CD4-positive, alpha-beta T cell treated with Interleukin-12 subunit alpha and Interleukin-12 subunit beta, for 1 hour (primary cell): ENCODE data around the gene RETN.

Experiments used
- DNase-seq: peaks from one replicate; pipeline ENCODE4 v3.0.0-alpha.2; 2020

The RETN gene

DNA sequence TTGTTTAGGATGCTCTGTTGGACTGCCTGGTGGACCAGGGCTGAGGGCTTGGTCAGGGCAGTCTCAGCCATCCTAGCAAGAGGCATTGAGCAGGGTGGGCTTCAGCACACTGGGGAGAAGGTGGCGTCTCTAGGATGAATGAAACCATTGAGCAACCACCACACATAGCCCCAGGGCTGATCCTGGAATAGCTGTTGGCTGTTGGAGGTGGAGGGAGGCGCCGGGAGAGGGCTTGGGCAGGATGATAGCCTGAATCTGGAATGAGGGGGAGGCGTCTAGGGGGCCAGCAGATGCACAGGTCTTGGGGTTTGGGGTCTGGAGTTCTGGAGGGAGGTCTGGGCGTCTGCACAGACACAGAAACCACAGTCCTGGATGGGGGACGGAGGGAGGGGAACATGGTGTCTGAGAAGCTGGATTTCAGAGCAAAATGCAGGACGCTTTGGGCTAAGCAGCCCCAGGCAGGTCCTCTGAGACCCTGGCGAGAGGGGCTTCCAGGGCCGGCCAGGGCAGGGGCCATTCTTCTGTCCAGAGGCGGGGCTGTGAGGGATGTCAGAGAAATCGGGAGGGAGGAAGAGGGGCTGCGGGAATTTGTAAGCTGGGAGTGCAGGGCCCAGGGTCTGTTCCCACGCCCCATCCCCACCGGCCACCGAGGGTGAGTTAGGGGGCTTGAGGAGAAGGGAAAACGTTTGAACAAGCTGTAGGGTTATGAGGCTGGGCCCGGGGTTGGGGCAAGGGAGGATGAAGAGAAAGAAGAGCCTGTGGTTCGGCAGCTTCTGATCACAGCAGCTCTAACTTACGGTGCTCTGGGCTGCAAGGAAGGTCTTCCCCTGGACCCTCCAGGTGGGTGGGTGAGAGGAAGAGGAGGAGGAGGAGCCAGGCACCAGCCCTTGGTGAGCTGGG lies 16.9 kb downstream of the RETN start:
- DNase-seq = no peak

DNA sequence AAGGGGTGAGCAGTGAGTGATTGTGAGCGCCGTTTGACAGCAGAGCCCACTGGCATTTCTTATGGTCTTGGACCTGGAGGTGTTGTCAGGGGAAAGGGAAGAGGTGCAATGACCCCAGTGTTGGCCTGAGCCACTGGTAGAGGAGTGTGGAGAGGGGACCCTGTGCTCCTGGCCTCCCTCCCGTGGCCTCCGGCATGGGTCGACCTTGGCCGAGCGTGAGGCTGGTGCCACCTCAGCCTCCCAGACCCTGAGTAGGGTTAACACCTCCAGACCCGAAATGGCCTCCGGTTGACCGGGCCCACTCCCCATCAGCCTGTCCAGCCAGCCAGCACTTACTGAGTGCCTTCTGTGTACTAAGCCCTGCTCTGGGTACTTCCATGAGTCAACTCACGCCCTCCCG lies 18.3 kb downstream of the RETN start:
- DNase-seq = no peak

DNA sequence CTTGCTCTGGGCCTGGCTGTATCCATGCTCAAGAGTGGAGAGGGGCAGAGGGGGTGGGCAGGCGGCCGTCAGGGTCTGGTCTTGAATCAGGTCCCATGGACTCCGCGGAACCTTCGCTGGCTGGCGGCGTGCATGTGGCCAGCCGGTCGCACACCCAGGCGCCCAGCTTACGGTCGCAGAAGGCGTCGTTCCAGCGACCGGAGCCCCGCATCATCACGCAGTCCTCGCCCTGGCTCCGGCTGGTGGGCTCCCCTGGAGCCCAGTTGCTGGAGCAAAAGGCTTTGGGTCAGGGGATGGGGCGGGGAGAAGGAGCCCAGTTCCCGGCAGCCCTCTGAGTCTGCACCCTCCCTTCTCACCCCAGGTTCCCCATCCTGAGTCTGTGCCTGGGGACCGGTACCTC lies 20.3 kb downstream of the RETN start:
- no peak for DNase-seq

DNA sequence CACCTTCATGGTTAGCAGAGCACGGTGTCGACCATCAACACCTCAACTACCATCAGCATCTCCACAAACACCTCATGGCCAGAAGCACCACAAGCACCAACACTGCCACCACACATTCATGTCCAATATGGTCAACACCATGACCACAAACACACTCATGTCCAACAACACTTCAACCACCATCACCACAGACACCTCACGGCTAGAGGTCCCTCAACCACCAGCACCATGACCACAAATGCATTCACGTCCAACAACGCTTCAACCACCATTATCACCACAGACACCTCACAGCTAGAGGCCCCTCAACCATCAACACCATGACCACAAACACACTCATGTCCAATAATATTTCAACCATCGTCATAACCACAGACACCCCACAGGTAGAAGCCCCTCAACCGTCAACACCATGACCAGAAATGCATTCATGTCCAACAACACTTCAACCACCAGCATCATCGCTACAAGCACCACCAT lies 22.0 kb downstream of the RETN start:
- DNase-seq = peak; percentile 45

DNA sequence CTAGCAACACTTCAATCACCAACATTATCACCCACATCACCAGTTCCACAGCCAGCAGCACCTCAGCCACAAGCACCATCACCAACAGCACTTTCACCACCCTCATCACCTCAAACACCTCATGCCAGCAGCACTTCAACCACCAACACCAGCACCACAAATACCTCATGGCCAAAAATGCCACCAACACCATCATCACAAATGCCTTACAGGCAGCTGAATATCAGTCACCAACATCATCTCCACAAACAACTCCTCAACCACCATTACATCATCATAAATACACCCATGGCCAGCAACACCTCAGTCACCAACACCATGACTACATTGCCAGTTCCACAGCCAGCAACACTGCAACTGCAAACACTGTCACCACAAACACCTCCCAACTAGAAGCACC lies 22.6 kb downstream of the RETN start:
- peak; percentile 44 for DNase-seq

DNA sequence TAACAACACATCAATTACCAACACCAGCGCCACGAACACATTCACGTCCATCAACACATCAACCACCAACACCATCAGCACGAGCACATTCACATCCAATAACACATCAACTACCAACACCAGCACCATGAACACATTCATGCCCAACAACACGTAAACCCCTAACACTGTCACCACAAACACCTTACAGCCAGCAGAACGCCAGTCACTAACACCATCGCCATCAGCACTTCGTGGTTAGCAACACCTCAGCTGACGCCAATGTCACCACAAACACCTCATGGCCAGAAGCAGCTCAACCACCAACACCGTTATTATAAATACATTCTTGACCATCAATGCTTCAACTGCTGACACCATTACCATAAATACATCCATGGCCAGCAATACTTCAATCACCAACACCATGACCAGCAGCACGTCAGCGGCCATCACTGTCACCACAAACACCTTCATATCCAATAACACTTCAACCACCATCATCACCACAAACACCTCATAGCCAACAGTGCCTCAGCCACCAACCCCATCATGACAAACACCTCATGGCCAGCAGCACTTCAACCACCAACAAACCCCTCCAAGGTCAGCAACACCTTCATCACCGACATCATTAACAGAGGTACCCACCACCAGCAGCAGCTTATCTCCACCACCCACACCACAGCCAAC lies 23.7 kb downstream of the RETN start:
- DNase-seq = peak; percentile 41

DNA sequence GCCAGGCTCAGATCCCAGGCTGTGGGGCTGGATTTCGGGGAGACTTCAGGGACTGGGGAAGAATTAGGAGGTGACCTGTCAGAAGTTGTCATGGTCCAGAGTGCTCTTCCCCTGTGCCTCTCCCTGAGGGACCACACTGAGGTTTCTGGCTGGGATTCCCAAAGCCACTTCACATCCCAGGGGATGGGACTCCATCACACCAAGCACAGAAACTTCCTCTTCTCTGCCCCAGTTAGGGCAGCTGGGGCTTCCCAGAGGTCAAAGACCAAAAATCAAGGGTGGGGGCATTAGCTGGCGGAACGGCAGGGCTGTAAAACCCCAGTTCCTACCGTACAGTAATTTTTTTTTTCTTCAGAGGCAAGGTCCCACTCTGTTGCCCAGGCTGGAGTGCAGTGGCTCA lies 25.6 kb downstream of the RETN start:
- DNase-seq = no peak

DNA sequence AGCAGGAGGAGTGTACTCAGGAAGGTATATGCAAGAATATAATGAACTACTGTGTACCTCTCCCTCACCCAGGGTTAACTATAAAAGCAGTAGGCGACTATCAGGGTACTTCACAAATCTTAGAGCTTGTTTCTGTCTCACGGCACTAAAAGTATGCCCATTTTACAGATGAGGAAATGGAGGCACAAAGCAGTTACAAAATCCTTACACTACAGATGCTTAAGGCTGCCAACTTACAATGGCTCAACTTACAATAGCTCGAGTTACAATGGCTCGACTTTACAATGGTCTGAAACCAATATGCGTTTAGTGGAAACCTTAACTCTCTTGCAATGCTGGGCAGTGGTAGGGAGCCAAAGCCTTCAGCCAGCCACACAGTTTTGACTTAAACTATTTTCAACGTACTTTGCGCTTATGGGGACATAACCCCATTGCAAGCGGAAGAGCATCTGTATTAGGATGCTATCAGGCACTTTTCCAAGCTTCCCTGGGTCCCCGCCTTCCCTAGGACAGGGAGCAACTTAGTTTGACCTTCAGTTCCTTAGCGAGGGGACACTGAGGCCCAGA lies 29.0 kb downstream of the RETN start:
- DNase-seq = no peak

DNA sequence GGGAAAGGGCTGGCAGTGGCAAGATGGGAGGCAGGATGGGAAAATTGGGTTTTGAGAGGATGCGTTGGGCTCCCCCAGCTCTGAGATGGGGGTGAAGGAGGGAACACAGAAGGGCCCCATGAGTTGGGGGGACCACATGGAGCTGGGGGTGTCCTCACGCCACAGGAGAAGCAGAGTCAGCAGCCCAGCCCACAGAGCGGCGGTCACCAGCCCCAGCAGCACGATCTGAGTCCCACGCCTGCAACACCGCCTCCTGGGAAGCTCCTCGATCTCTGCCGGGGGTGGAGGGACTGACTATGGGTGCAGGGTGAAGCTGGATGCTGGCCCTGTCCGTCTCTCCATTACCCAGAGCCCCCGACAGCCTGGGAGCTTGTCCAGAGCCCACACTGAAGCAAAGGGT lies 29.7 kb downstream of the RETN start:
- no peak for DNase-seq

DNA sequence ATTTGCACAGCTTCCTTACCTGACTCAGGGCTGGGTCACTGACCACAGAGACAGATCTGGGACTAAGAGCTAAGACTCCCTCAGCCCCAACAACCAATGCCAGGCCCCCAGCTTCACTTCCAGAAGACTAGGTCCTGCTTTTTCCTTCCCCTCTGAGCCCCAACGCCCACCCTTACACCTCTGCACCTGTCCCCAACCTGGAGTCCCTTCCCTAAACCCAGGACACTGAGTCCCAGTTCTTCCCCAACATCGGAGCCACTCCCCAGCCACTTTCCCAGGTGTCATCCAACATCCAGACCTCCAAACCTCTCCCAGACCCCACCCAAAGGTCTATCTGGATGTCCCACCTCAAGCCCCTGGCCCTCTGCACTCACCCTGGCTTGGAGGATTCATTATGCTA lies 30.2 kb downstream of the RETN start:
- no peak for DNase-seq

DNA sequence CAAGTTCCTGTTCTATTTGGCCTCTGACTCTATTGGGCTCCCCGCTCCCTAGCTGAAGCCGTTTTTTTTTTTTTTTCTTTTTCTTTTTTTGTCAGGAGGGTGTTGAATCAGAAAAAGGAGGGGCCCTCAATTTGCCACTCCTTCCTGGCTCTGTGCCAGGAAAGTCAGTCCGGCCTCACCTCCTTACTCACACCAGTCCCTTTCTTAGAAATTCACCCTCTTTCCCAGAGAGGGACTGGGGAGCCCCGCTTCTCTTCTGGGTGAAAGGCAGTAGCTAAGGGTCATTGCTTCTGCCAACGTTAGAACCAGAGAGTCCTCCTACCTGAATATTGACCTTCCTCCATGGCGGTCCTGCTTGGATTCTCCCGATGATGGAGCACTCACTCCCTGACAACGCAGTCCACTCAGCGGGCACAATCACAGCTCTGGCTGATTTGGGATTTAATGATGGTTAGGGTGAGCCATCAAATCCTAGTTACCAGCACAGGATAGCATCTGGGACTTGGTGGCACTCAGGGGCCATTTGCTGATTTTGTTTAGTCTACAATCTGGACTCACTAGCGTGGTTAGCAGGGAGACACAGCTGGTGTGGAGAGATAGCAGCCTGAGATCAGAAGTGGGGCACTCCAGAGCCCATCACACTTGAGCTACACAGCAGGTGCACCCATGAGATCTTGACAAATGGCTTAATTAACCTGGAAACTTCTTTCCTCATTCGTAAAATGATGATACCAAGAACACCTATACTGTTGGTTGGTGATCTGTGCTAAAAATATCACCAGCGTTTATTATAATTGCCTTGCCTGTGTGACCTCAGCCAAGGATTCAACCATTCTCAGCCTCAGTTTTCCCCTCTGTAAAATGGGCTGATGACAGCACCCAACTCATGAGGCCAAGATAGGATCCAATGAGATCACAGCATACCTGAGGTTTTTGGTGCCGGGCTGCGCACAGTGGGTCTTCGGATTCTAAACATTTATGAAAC lies 30.9 kb downstream of the RETN start:
- DNase-seq = no peak

DNA sequence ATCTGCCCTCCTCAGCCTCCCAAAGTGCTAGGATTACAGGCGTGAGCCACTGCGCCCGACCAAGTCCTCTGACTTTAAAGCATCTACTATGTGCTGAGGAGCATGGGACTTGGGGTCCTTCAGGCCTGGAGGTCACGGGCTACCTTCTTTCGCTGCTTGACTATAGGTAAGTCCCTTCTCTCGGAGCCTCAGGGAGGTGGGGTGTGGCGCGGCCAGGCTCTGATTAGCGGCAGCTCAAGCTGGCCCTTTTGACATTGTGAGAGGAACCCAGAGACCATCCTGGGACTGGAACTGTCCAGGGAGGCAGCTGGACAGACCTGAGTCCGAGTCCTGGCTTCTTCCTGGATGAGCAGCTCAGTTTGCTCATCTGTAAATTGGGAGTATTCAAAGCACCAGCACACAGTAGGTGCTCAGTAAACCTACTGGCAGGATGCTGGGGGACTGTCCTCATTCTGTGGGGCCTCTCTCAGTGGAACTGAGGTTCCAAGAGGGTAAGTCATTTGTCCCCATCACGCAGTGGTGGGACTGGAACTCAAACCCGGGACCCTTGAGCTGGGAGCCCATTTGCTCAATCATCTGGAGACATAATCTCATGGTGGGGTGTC lies 32.3 kb downstream of the RETN start:
- no peak for DNase-seq

DNA sequence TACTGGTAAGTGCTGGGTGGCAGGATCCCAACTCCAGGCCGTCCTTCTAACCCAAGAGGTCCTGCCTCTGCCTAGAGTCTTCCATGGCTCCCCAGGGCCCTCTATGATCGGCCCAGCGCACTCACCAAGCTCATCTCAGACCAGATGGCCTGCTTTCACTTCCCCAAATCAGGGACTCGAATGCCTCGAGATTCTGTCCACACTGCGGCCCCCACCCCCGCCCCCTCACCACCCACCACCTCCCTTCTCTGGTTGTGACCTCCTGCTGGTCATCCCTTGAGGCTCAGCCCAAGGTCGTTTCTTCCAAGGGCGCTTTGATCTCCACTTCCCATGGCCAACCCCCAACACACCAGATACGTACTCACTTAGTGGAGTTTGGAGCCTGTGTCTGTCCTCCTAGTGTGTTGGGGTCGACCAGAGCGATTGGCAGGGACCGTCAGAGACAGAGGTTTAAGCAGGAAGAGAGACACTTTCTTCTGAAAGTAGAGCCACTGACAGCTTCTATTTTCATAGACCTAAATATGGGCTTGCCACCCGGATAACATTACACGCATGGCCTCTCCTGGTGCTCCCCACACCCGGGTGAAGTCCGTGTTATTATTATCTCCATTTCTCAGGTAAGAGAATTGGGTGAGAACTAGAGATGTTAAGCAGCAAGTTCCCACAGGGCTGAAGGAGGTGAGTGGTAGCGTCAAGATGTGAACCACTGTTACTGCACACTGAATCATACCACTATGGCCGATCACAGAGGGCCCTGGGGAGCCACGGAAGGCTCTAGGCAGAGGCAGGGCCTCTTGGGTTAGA lies 33.0 kb downstream of the RETN start, which contains the start of gene FCER2:
FCER2 (minus strand) TSS at position 478 of the 804 bp plus-strand sequence. CDS start 2,371 bp downstream, outside the sequence.
- no peak for DNase-seq

DNA sequence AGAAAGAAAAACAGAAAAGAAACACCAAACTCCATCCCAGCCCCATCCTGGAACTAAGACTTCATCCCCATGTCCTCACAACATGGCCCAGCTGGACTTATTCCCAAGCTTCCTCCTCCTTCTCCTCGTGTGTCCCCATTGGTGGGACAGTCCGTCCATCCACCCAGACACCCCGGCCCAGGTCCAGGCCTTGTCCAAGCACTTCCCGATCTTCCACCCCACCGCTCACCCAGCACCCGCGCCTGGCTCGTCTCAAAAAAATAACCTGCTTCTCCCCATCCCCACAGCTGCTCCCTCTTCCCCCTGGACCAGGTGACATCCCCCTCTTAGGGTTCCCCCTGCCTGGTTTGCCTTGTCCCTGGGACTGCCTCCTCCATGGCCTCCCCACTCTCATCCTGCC lies 34.5 kb downstream of the RETN start:
- DNase-seq = no peak

DNA sequence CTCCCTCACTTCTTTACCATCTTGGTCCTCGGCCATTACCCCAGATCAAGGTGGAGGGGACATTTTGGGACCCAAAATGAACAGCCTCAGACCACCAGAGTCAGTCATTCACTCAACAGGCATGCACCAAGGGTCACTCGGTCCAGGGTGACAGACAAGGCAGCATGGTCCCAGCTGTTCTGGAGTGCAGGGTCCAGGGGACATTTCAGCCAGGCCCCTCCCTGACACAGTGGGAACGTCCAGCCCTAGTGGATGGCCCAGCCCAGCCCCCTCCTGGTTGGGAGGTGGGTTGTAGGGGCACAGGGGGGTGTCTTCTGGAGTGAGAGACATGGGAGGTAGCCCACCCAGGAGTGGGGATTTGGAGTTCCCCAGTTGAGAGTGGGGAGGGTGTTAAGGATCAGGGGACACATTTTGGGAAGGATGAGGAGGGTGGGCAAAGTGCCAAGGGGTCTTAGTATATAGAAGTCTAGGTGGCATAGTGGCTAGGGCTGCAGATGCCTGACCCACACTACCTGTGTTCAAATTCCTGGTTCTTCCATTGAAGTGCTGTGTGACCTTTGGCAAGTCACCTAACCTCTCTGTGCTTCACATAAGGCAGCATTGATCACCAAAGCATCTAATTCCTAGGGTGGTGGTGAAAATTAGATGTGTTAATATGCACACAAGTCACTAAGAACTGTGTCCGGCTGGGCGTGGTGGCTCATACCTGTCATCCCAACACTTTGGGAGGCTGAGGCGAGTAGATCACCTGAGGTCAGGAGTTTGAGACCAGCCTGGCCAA lies 35.6 kb downstream of the RETN start:
- no peak for DNase-seq

DNA sequence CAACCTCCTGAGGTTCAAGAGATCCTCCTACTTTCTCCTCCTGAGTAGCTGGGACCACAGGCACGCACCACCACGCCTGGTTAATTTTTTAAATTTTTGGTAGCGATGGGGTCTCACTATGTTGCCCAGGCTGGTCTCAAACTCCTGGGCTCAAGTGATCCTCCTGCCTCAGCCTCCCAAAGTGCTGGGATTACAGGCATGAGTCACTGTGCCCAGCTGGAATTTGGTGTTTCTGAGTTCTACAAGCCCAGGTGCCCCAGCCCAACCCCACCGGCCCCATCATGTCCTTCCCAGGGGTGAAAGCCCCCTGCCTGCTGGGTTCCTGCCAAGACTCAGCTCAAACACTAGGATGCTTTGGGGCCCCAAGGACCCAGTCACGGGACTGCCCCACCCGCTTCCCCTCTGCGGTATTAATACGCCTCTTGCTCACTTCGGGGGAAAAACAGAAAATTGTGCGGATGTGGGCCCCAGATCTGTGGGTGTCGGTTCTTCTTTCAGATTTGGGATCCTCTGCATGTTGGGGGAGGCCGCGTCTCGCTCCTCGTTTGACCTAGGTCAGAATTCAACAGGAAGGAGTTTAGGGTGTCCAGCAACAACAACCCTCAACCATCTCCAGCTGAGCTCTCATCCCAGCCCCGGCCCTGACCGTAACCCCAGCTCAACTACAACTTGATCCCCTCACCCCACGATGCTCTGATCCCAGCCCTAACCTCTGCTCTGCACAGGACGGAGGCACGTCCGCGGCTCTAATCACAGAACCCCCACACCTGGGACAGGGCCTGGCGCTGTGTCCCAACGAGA lies 36.7 kb downstream of the RETN start:
- peak; percentile 81 for DNase-seq

DNA sequence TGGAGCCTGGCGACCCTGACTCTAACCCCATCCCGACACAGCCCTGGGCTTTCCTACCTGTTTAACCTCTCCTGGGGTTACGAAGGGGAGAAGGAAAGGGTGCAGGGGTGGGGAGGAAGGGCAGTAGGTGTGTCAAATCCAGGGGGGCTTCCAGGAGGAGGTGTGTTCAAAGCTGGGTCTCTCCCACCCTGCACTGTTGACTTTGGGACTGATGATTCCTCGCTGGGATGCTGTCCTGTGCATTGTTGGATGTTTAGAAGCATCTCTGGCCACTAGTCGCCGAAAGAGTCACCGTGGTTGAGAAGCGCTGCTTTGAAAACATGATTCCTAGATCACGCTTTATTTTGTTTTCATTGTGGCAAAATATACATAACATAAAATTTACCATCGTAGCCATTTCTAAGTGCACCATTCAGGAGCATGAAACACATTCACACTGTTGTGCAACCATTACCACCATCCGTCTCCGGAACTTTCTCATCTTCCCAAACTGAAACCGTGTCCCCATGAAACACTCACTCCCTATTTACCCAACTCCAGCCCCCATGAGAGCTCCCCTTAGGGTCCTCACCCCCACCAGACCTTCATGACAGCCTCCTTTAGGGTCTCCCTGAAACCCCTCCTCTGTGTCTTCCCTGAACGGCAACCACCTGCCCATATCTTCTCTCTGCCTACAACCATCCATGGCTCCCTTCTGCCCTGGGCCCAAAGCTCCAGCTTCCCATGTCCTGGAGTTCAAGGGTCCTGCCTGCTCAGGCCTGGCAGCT lies 37.5 kb downstream of the RETN start:
- no peak for DNase-seq

DNA sequence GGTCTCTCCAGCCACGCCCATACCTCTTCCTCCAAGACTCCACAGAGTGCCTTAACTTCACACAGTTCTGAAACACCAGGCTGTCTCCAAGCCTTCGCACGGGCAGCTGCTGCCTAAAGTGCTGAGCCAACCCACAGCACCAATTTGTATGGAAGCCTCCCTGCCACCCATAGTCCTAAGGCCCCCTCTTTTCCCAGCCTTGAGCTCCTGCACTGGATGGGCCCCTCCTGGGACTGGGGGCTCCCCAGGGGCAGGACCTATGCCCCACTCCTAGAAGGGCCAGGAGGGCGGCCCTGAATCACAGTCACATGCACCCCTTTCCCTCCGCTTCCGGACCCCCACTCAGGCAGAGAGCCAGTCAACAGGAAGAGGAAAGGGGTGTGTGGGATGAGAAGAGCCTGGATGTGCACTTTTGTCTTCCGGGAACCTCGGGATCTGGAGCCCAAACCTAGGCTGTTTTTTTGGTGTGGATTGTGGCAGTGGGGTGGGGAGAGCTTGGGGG lies 38.2 kb downstream of the RETN start:
- no peak for DNase-seq
